C4-2B (cell line): ENCODE measurements around the gene ADAMTSL1.

Experiments
- ZFX ChIP-seq: fragments of 450-650 bp; IDR thresholded peaks from 2 replicates; pipeline ENCODE4 v1.6.1; 2017
- TF ChIP-seq, protein P1 (sequence below): fragments of 450-650 bp; conservative IDR thresholded peaks from 2 replicates; pipeline ENCODE4 v1.5.1; 2017; ENCODE audit warnings: mild to moderate bottlenecking

DNA sequence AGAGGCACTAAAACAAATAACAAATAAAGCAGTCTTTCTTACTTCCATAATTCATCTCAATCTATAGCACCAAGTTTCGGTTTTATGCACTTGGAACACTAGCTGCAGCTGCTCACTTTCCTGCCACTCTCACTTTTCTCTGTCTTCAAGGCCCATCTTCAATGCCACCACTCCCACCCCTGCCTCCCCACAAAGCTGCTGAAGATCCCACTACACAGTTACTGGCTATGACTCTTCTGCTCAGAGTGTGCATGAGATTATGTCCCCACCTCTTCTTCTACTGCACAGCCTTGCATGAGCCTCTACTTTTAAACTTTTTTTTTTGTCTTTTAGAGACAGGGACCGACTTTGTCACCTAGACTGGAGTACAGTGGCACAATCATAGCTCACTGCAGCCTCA, 481.7 kb downstream of the ADAMTSL1 start:
- TF ChIP-seq, protein P1, sequence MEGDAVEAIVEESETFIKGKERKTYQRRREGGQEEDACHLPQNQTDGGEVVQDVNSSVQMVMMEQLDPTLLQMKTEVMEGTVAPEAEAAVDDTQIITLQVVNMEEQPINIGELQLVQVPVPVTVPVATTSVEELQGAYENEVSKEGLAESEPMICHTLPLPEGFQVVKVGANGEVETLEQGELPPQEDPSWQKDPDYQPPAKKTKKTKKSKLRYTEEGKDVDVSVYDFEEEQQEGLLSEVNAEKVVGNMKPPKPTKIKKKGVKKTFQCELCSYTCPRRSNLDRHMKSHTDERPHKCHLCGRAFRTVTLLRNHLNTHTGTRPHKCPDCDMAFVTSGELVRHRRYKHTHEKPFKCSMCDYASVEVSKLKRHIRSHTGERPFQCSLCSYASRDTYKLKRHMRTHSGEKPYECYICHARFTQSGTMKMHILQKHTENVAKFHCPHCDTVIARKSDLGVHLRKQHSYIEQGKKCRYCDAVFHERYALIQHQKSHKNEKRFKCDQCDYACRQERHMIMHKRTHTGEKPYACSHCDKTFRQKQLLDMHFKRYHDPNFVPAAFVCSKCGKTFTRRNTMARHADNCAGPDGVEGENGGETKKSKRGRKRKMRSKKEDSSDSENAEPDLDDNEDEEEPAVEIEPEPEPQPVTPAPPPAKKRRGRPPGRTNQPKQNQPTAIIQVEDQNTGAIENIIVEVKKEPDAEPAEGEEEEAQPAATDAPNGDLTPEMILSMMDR, result no peak
- no peak for TF ChIP-seq ZFX
